B cell (primary cell): Measurements from ENCODE around the gene ROBO2. TPM values are rescaled to one million over a fixed set of nuclear protein-coding genes. Genes with fewer than 3 reads are reported as not detected.

Experiments
- ATAC-seq: fragments of 200-7000 bp; cut with Tn5 transposase; one replicate; pipeline ENCODE4 v1.10.0; 2021; ENCODE audit warnings: low read depth, mild to moderate bottlenecking, moderate number of reproducible peaks, moderate library complexity
- CTCF ChIA-PET: fragments of 350-600 bp; sonication (Branson Sonifier 250); formaldehyde crosslinking; loops from one replicate; lab custom pipeline; 2021; ENCODE audit warnings: antibody characterized with exemption, inconsistent platforms; lab: Charles Lee
- POLR2A ChIA-PET: fragments of 350-600 bp; sonication (Branson Sonifier 250); formaldehyde crosslinking; loops from one replicate; lab custom pipeline; 2021; ENCODE audit warnings: antibody characterized with exemption; lab: Charles Lee
- DNase-seq: peaks from one replicate; pipeline ENCODE4 v3.0.0; 2013
- H2AFZ ChIP-seq: 2 replicates; pipeline ENCODE4 v1.6.1; 2012; ENCODE audit warnings: mild to moderate bottlenecking, low read depth, low read length; ENCODE audit not compliant: insufficient read depth, poor library complexity, severe bottlenecking
- H3K27ac ChIP-seq, 2 donors: 1 replicate in 1 of 2; 2 replicates in 1 of 2; pipeline ENCODE4 v1.5.1; 2012 to 2013; ENCODE audit warnings: low read length in 2 of 2, mild to moderate bottlenecking in 2 of 2, moderate library complexity in 1 of 2
- H3K27me3 ChIP-seq, 4 experiments: fragments of 200-600 bp in 1 of 4; sonication (generic) in 1 of 4; replicated peaks in 1 of 4; 1 replicate in 2 of 4; 2 replicates in 2 of 4; pipeline versions ENCODE4 v1.6.1 to v1.7.0; 2013 to 2016; ENCODE audit warnings: low read length in 3 of 4, mild to moderate bottlenecking in 2 of 4, mixed read lengths in 1 of 4, moderate library complexity in 1 of 4; ENCODE audit not compliant: insufficient read depth in 4 of 4, control insufficient read depth in 3 of 4; ENCODE audit errors: control extremely low read depth in 1 of 4
- H3K36me3 ChIP-seq, 2 experiments: replicated peaks in 1 of 2; 1 replicate in 1 of 2; 2 replicates in 1 of 2; pipeline versions ENCODE4 v1.6.1 to v1.7.1; 2013; ENCODE audit warnings: low read length in 1 of 2; ENCODE audit not compliant: insufficient read depth in 2 of 2, control insufficient read depth in 1 of 2; ENCODE audit errors: control extremely low read depth in 1 of 2, extremely low read depth in 1 of 2
- H3K4me1 ChIP-seq, 2 donors: fragments of 200-600 bp in 1 of 2; sonication (generic) in 1 of 2; 1 replicate in 1 of 2; 2 replicates in 1 of 2; pipeline versions ENCODE4 v1.5.1 to v1.6.1; 2013 to 2017; ENCODE audit warnings: low read length in 2 of 2; ENCODE audit not compliant: control insufficient read depth in 2 of 2, insufficient read depth in 2 of 2
- H3K4me2 ChIP-seq: replicated peaks from 2 replicates; pipeline ENCODE3; 2012; ENCODE audit warnings: mild to moderate bottlenecking, low read depth, low read length; ENCODE audit not compliant: poor library complexity, severe bottlenecking
- H3K4me3 ChIP-seq, 5 experiments: fragments of 200-600 bp in 1 of 5; sonication (generic) in 1 of 5; 1 replicate in 3 of 5; 2 replicates in 2 of 5; pipeline versions ENCODE4 v1.5.1 to v1.7.0; 2011 to 2016; ENCODE audit warnings: low read length in 4 of 5, mild to moderate bottlenecking in 4 of 5, low read depth in 2 of 5, control low read depth in 1 of 5, moderate library complexity in 1 of 5; ENCODE audit not compliant: insufficient read depth in 1 of 5; ENCODE audit errors: control extremely low read depth in 1 of 5, extremely low read depth in 1 of 5
- H3K79me2 ChIP-seq: fragments of 200-600 bp; sonication (generic); one replicate; pipeline ENCODE4 v1.6.0; 2016; ENCODE audit warnings: low read length; ENCODE audit not compliant: control insufficient read depth, insufficient read depth
- H3K9ac ChIP-seq: fragments of 200-600 bp; sonication (generic); 2 replicates; pipeline ENCODE4 v1.6.1; 2017; ENCODE audit warnings: mild to moderate bottlenecking, low read length, moderate library complexity
- H3K9me3 ChIP-seq, 3 donors: one replicate each; pipeline versions ENCODE4 v1.6.1 to v1.7.1; 2013; ENCODE audit warnings: low read length in 2 of 3; ENCODE audit not compliant: control insufficient read depth in 2 of 3, insufficient read depth in 1 of 3; ENCODE audit errors: control extremely low read depth in 1 of 3
- H4K20me1 ChIP-seq: 2 replicates; pipeline ENCODE4 v1.6.0; 2012; ENCODE audit warnings: mild to moderate bottlenecking, low read length; ENCODE audit not compliant: insufficient read depth, control insufficient read depth, poor library complexity, severe bottlenecking
- H3K27ac Mint-ChIP-seq: one replicate; pipeline ENCODE4 v1.8.0; 2021; ENCODE audit warnings: mixed read lengths
- H3K27me3 Mint-ChIP-seq: one replicate; pipeline ENCODE4 v1.8.0; 2021; ENCODE audit warnings: mixed read lengths
- H3K4me1 Mint-ChIP-seq: one replicate; pipeline ENCODE4 v1.8.0; 2021; ENCODE audit warnings: mixed read lengths
- H3K4me3 Mint-ChIP-seq: one replicate; pipeline ENCODE4 v1.8.0; 2021; ENCODE audit warnings: mixed read lengths
- H3K9me3 Mint-ChIP-seq: one replicate; pipeline ENCODE4 v1.8.0; 2022; ENCODE audit warnings: mixed read lengths; ENCODE audit not compliant: insufficient read depth
- EZH2 ChIP-seq: IDR thresholded peaks from 2 replicates; pipeline ENCODE4 v1.6.1; 2012; ENCODE audit warnings: borderline replicate concordance, low read depth, mild to moderate bottlenecking, moderate library complexity, low read length; ENCODE audit not compliant: insufficient read depth, poor library complexity, severe bottlenecking
- WGBS: methylation state at CpG from one replicate; pipeline ENCODE4 v1.1.5; 2013; ENCODE audit warnings: missing lambda C conversion rate; ENCODE audit not compliant: insufficient coverage; 5-methylcytosine and 5-hydroxymethylcytosine counted together
- intact Hi-C: fragments of 100-400 bp; cut with micrococcal nuclease; formaldehyde crosslinking; loops from one replicate; pipeline ENCODE4 v1.10.0; 2022
- polyA plus RNA-seq: library from polyadenylated mRNA; depleted of rRNA; stranded (reverse); fragments of >200 nt; gene quantifications from 2 replicates; pipeline ENCODE4 v1.2.3, GENCODE V29; 2012
- total RNA-seq, 2 donors: library from RNA; stranded (reverse); fragments of 120-200 nt in 1 of 2; gene quantifications; 1 replicate in 1 of 2; 2 replicates in 1 of 2; pipeline versions ENCODE4 v1.2.3 to v1.2.4, GENCODE V29; 2013 to 2022
- TF ChIP-seq, protein P1 (sequence below): fragments of 200-600 bp; IDR thresholded peaks from one replicate; pipeline ENCODE4 v1.8.0; 2022; ENCODE audit warnings: antibody characterized with exemption, mild to moderate bottlenecking

Gene ROBO2
- total and polyA plus RNA-seq, 2 donors (not counting 1 experiment from before 2014, with no cell fraction given), result not detected

- H2AFZ ChIP-seq, result no peak overlapping the region
- 94% methylated on average over 12 of the region's 17 CpGs for WGBS
- TF ChIP-seq EZH2, result no peak
- TF ChIP-seq, protein P1, sequence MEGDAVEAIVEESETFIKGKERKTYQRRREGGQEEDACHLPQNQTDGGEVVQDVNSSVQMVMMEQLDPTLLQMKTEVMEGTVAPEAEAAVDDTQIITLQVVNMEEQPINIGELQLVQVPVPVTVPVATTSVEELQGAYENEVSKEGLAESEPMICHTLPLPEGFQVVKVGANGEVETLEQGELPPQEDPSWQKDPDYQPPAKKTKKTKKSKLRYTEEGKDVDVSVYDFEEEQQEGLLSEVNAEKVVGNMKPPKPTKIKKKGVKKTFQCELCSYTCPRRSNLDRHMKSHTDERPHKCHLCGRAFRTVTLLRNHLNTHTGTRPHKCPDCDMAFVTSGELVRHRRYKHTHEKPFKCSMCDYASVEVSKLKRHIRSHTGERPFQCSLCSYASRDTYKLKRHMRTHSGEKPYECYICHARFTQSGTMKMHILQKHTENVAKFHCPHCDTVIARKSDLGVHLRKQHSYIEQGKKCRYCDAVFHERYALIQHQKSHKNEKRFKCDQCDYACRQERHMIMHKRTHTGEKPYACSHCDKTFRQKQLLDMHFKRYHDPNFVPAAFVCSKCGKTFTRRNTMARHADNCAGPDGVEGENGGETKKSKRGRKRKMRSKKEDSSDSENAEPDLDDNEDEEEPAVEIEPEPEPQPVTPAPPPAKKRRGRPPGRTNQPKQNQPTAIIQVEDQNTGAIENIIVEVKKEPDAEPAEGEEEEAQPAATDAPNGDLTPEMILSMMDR, result no peak
- H3K4me2 ChIP-seq, result no peak overlapping the region
- no peak overlapping the region for H3K4me3 ChIP-seq
- no peaks in the 10 kb centered on the region for H4K20me1 ChIP-seq
- no peak overlapping the region for H3K4me3 Mint-ChIP-seq
- H3K36me3 ChIP-seq, result no peaks in the 10 kb centered on the region
- peaks cover 0 to 12% (median 0%) of the 10 kb centered on the region in 3 donors for H3K9me3 ChIP-seq
- intact Hi-C loops, result no loop called here
- H3K27me3 Mint-ChIP-seq, result no peaks in the 10 kb centered on the region
- DNase-seq (no peak), ATAC-seq (no peak)
- ChIA-PET POLR2A (no interaction called here), CTCF (interaction anchor here (0.7 kb wide), 1 partner anchor 472 kb away, joined by 3 read pairs; no protein-coding TSS in a partner anchor)
- H3K27me3 ChIP-seq, result no peaks in the 10 kb centered on the region
- no peak overlapping the region for H3K27ac ChIP-seq
- H3K27ac Mint-ChIP-seq, result no peak overlapping the region
- no peaks in the 10 kb centered on the region for H3K4me1 ChIP-seq
- no peaks in the 10 kb centered on the region for H3K9me3 Mint-ChIP-seq
- no peaks in the 10 kb centered on the region for H3K4me1 Mint-ChIP-seq
- no peak overlapping the region for H3K9ac ChIP-seq
- H3K79me2 ChIP-seq, result no peaks in the 10 kb centered on the region
These were observed 208.5 kb downstream of the ROBO2 start for GRCh38 chr3:77248420-77248819.

DNA sequence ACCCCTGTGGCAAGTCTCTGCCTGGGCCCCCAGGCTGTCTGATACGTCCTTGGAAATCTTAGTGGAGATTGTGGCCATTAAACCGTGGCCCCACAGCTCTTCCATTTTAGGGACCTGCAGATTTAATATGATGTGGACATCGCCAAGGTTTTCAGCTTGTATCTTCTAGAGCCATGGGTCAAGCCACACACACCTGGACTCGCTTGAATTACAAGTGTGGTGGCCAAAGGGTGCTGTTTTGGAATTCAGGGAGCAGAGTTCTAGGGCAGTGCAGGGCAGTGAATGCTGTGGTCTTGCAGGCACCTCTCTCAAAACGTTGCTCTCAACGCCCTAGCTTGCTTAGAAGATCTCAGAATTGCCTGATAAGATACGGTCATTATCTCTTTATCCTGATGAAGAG is 211.2 kb downstream of the ROBO2 start:
- no peak overlapping the region for H3K4me3 Mint-ChIP-seq
- Histone ChIP-seq H3K27ac (no peak overlapping the region), H3K9ac (no peak overlapping the region), H3K36me3 (no peaks in the 10 kb centered on the region), H3K4me1 (no peaks in the 10 kb centered on the region), H3K79me2 (no peaks in the 10 kb centered on the region), H3K9me3 (peaks cover 0 to 12% (median 0%) of the 10 kb centered on the region in 3 donors), H4K20me1 (no peaks in the 10 kb centered on the region), H3K4me3 (no peak overlapping the region), H2AFZ (no peak overlapping the region), H3K27me3 (no peaks in the 10 kb centered on the region), H3K4me2 (no peak overlapping the region)
- WGBS, result 75% methylated on average over 7 of the region's 7 CpGs
- DNase-seq (no peak), ATAC-seq (no peak)
- TF ChIP-seq EZH2, result no peak
- TF ChIP-seq, protein P1, result no peak
- ChIA-PET CTCF (no interaction called here), POLR2A (no interaction called here)
- H3K4me1 Mint-ChIP-seq, result no peaks in the 10 kb centered on the region
- H3K9me3 Mint-ChIP-seq, result no peaks in the 10 kb centered on the region
- intact Hi-C loops, result no loop called here
- no peak overlapping the region for H3K27ac Mint-ChIP-seq
- H3K27me3 Mint-ChIP-seq, result no peaks in the 10 kb centered on the region
